Hepatocyte (in vitro differentiated cells): ENCODE measurements around the gene PLXNB1. TPM values are rescaled to one million over a fixed set of nuclear protein-coding genes. Genes with fewer than 3 reads are reported as not detected.

Source experiments
- DNase-seq: peaks from one replicate; pipeline ENCODE4 v3.0.0-alpha.2; 2016; ENCODE audit warnings: low spot score
- H2AFZ ChIP-seq: fragments of 200-600 bp; sonication (generic); 2 replicates; pipeline ENCODE4 v1.6.0; 2016; ENCODE audit warnings: antibody characterized with exemption, mild to moderate bottlenecking
- H3K27ac ChIP-seq: fragments of 200-600 bp; sonication (generic); 2 replicates; pipeline ENCODE4 v1.5.1; 2016; ENCODE audit warnings: mild to moderate bottlenecking
- H3K27me3 ChIP-seq: fragments of 200-600 bp; sonication (generic); 2 replicates; pipeline ENCODE4 v1.6.1; 2016
- H3K36me3 ChIP-seq: fragments of 200-600 bp; sonication (generic); replicated peaks from 2 replicates; pipeline ENCODE4 v1.5.1; 2016; ENCODE audit warnings: low read depth; ENCODE audit not compliant: insufficient read depth
- H3K4me1 ChIP-seq: fragments of 200-600 bp; sonication (generic); 2 replicates; pipeline ENCODE4 v1.5.1; 2016; ENCODE audit warnings: mild to moderate bottlenecking, moderate library complexity; ENCODE audit not compliant: insufficient read depth
- H3K4me2 ChIP-seq: fragments of 200-600 bp; sonication (generic); 2 replicates; pipeline ENCODE4 v1.6.0; 2016
- H3K4me3 ChIP-seq: fragments of 200-600 bp; sonication (generic); 2 replicates; pipeline ENCODE4 v1.5.1; 2016; ENCODE audit warnings: mild to moderate bottlenecking
- H3K79me2 ChIP-seq: fragments of 200-600 bp; sonication (generic); 2 replicates; pipeline ENCODE4 v1.6.0; 2017; ENCODE audit warnings: mild to moderate bottlenecking
- H3K9me2 ChIP-seq: fragments of 200-600 bp; sonication (generic); replicated peaks from 2 replicates; pipeline ENCODE4 v1.6.0; 2017; ENCODE audit warnings: mild to moderate bottlenecking; ENCODE audit not compliant: insufficient read depth
- H3K9me3 ChIP-seq: fragments of 200-600 bp; sonication (generic); 2 replicates; pipeline ENCODE4 v1.5.1; 2016; ENCODE audit warnings: low read depth, mild to moderate bottlenecking
- H4K20me1 ChIP-seq: fragments of 200-600 bp; sonication (generic); 2 replicates; pipeline ENCODE4 v1.6.0; 2016; ENCODE audit warnings: mild to moderate bottlenecking; ENCODE audit not compliant: insufficient read depth, poor library complexity, severe bottlenecking
- EZH2 ChIP-seq: fragments of 200-600 bp; sonication (generic); IDR thresholded peaks from 2 replicates; pipeline ENCODE4 v1.6.1; 2016; ENCODE audit warnings: antibody characterized with exemption, mild to moderate bottlenecking, borderline replicate concordance
- EZH2phosphoT487 ChIP-seq: fragments of 200-600 bp; sonication (generic); IDR thresholded peaks from one replicate; pipeline ENCODE4 v1.6.1; 2018; ENCODE audit warnings: antibody characterized with exemption, mild to moderate bottlenecking, low read depth, moderate library complexity; ENCODE audit not compliant: unreplicated experiment, severe bottlenecking
- WGBS: methylation state at CpG from one replicate; pipeline ENCODE4 v1.1.6; 2016; ENCODE audit warnings: low lambda C conversion rate; ENCODE audit errors: missing lambda C conversion rate; 5-methylcytosine and 5-hydroxymethylcytosine counted together
- polyA plus RNA-seq: library from polyadenylated mRNA; unstranded; fragments of >200 nt; fragmentation: Nextera tagmentation; extraction: Ambion mirVana; gene quantifications from 2 replicates; pipeline ENCODE4 v1.2.1, GENCODE V29; 2016
- total RNA-seq: library from RNA; depleted of rRNA; stranded (reverse); fragments of >200 nt; gene quantifications from 2 replicates; pipeline ENCODE4 v1.2.3, GENCODE V29; 2014
- TF ChIP-seq, protein P1 (sequence below): fragments of 200-600 bp; sonication (generic); IDR thresholded peaks from 2 replicates; pipeline ENCODE4 v1.5.1; 2016; ENCODE audit warnings: antibody characterized with exemption, mild to moderate bottlenecking; ENCODE audit not compliant: poor library complexity

Gene PLXNB1
- total and polyA plus RNA-seq, 2 experiments from 2014 or later: 71.3 to 74.5 TPM

- 93% methylated on average over 2 of the region's 2 CpGs for WGBS
- Histone ChIP-seq H3K27ac (no peak overlapping the region), H3K36me3 (no peaks in the 10 kb centered on the region), H3K4me3 (no peak overlapping the region), H3K9me3 (no peaks in the 10 kb centered on the region), H3K9me2 (no peaks in the 10 kb centered on the region), H3K79me2 (no peaks in the 10 kb centered on the region), H2AFZ (no peak overlapping the region), H3K4me1 (no peaks in the 10 kb centered on the region), H4K20me1 (no peaks in the 10 kb centered on the region), H3K27me3 (no peaks in the 10 kb centered on the region), H3K4me2 (no peak overlapping the region)
- DNase-seq: no peak
- TF ChIP-seq EZH2: no peak
- TF ChIP-seq EZH2phosphoT487: no peak
- TF ChIP-seq, protein P1, sequence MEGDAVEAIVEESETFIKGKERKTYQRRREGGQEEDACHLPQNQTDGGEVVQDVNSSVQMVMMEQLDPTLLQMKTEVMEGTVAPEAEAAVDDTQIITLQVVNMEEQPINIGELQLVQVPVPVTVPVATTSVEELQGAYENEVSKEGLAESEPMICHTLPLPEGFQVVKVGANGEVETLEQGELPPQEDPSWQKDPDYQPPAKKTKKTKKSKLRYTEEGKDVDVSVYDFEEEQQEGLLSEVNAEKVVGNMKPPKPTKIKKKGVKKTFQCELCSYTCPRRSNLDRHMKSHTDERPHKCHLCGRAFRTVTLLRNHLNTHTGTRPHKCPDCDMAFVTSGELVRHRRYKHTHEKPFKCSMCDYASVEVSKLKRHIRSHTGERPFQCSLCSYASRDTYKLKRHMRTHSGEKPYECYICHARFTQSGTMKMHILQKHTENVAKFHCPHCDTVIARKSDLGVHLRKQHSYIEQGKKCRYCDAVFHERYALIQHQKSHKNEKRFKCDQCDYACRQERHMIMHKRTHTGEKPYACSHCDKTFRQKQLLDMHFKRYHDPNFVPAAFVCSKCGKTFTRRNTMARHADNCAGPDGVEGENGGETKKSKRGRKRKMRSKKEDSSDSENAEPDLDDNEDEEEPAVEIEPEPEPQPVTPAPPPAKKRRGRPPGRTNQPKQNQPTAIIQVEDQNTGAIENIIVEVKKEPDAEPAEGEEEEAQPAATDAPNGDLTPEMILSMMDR: no peak
Observed at GRCh38 chr3:48394391-48394790, 35.5 kb downstream of the PLXNB1 start.

DNA sequence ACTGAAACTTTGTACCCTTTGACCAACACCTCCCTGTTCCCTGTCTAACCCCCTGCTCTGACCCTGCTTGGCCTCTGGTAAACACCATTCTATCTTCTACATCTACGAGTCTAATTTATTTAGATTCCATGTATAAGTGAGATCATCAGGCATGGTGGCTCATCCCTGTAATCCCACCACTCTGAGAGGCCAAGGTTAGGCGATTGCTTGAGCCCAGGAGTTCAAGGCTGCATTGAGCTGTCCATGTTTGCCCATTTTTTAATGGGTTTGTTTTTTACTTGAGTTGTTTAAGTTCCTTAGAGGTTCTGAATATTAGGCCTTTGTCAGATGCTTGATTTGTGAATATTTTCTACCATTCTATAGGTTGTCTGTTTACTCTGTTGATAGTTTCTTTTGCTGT lies 40.9 kb downstream of the PLXNB1 start:
- WGBS: 69% methylated on average over 2 of the region's 2 CpGs

GRCh38 chr3:48387634-48388033 lies 42.3 kb downstream of the PLXNB1 start:
- Histone ChIP-seq H3K27ac (no peak overlapping the region), H3K4me2 (no peak overlapping the region), H3K36me3 (no peaks in the 10 kb centered on the region), H3K79me2 (no peaks in the 10 kb centered on the region), H2AFZ (no peak overlapping the region), H3K4me3 (no peak overlapping the region), H3K4me1 (no peaks in the 10 kb centered on the region), H3K9me2 (no peaks in the 10 kb centered on the region), H3K27me3 (no peaks in the 10 kb centered on the region), H4K20me1 (no peaks in the 10 kb centered on the region), H3K9me3 (no peaks in the 10 kb centered on the region)
- no peak for DNase-seq
- no peak for TF ChIP-seq EZH2
- TF ChIP-seq EZH2phosphoT487: no peak
- TF ChIP-seq, protein P1: no peak

More for the DNA sequence above, 40.9 kb downstream of the PLXNB1 start:
- Histone ChIP-seq H3K79me2 (no peaks in the 10 kb centered on the region), H3K4me2 (no peak overlapping the region), H4K20me1 (no peaks in the 10 kb centered on the region), H3K9me2 (no peaks in the 10 kb centered on the region), H2AFZ (no peak overlapping the region), H3K9me3 (no peaks in the 10 kb centered on the region), H3K36me3 (no peaks in the 10 kb centered on the region), H3K4me3 (no peak overlapping the region), H3K27me3 (no peaks in the 10 kb centered on the region), H3K27ac (no peak overlapping the region), H3K4me1 (no peaks in the 10 kb centered on the region)
- no peak for TF ChIP-seq EZH2
- TF ChIP-seq, protein P1: no peak
- no peak for TF ChIP-seq EZH2phosphoT487
- no peak for DNase-seq

DNA sequence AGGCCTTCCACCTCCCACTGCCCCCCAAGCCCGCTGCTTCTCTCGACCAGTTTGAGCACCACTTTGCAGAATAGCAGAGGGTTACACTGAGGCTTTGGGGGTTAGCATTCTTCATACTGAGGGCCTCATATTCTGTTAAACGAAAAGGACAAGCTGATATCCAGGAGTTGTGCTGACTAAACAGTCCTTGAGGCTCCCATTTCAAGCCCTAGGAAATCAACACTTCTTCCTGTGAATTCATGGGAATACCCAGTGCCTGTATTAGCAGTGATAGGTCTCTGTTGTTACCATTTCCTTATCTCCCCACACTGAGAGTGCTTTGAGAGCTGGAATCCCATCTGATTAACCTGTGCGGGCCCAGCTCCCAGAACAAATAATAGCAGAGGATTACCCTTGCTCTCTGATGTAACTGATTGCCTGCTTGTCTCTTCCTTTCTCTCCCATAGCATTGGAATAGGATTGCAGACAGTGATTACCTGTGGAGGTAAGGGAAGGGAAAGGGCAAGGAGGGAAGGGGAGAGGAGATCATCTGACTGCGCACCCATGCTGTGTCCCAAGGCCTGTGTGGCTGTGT lies 56.9 kb downstream of the PLXNB1 start:
- H3K9me3 ChIP-seq: no peaks in the 10 kb centered on the region
- no peaks in the 10 kb centered on the region for H4K20me1 ChIP-seq
- H3K4me3 ChIP-seq: no peak overlapping the region
- no peak for DNase-seq
- no peaks in the 10 kb centered on the region for H3K79me2 ChIP-seq
- no peaks in the 10 kb centered on the region for H3K36me3 ChIP-seq
- WGBS: 58% methylated on average over 5 of the region's 5 CpGs
- no peak overlapping the region for H3K27ac ChIP-seq
- no peak overlapping the region for H3K4me2 ChIP-seq
- H2AFZ ChIP-seq: peak overlapping the region; percentile 52
- H3K9me2 ChIP-seq: no peaks in the 10 kb centered on the region
- no peaks in the 10 kb centered on the region for H3K27me3 ChIP-seq
- no peak for TF ChIP-seq EZH2phosphoT487
- no peak for TF ChIP-seq EZH2
- TF ChIP-seq, protein P1: no peak
- peaks cover 4% of the 10 kb centered on the region for H3K4me1 ChIP-seq
